Smooth muscle cell (in vitro differentiated cells): Measurements from ENCODE around the gene CCDC106. TPM values are rescaled to one million over a fixed set of nuclear protein-coding genes. Genes with fewer than 3 reads are reported as not detected.

Experiments
- DNase-seq: peaks from one replicate; lab custom pipeline; 2025; ENCODE audit not compliant: unreplicated experiment; lab: John Stamatoyannopoulos, UW
- H2AFZ ChIP-seq: fragments of 200-600 bp; sonication (generic); 2 replicates; pipeline ENCODE4 v1.6.0; 2016; ENCODE audit warnings: antibody characterized with exemption, low read depth, mild to moderate bottlenecking
- H3F3A ChIP-seq: fragments of 200-600 bp; sonication (generic); 2 replicates; pipeline ENCODE4 v1.6.0; 2017; ENCODE audit warnings: antibody characterized with exemption, low read depth
- H3K27ac ChIP-seq: fragments of 200-600 bp; sonication (generic); 2 replicates; pipeline ENCODE4 v1.5.1; 2016; ENCODE audit warnings: low read depth, mild to moderate bottlenecking
- H3K27me3 ChIP-seq: fragments of 200-600 bp; sonication (generic); 2 replicates; pipeline ENCODE4 v1.6.1; 2016; ENCODE audit warnings: low read depth, mild to moderate bottlenecking
- H3K36me3 ChIP-seq: fragments of 200-600 bp; sonication (generic); 2 replicates; pipeline ENCODE4 v1.5.1; 2016; ENCODE audit warnings: low read depth
- H3K4me1 ChIP-seq: fragments of 200-600 bp; sonication (generic); 2 replicates; pipeline ENCODE4 v1.5.1; 2016; ENCODE audit warnings: low read depth
- H3K4me2 ChIP-seq: fragments of 200-600 bp; sonication (generic); 2 replicates; pipeline ENCODE4 v1.6.0; 2016; ENCODE audit warnings: mild to moderate bottlenecking
- H3K4me3 ChIP-seq: fragments of 200-600 bp; sonication (generic); 2 replicates; pipeline ENCODE4 v1.5.1; 2016; ENCODE audit warnings: mild to moderate bottlenecking
- H3K79me2 ChIP-seq: fragments of 200-600 bp; sonication (generic); 2 replicates; pipeline ENCODE4 v1.6.0; 2016; ENCODE audit warnings: low read depth, mild to moderate bottlenecking
- H3K9ac ChIP-seq: fragments of 200-600 bp; sonication (generic); 2 replicates; pipeline ENCODE4 v1.6.0; 2016; ENCODE audit warnings: low read depth
- H3K9me3 ChIP-seq: fragments of 200-600 bp; sonication (generic); replicated peaks from 2 replicates; pipeline ENCODE4 v1.5.1; 2016; ENCODE audit warnings: low read depth
- H4K20me1 ChIP-seq: fragments of 200-600 bp; sonication (generic); 2 replicates; pipeline ENCODE4 v1.6.0; 2016; ENCODE audit warnings: low read depth
- CTCF ChIP-seq: fragments of 200-600 bp; sonication (generic); IDR thresholded peaks from 2 replicates; pipeline ENCODE4 v1.5.1; 2017; ENCODE audit warnings: borderline replicate concordance, mild to moderate bottlenecking, antibody characterized with exemption; ENCODE audit not compliant: insufficient read depth, poor library complexity, severe bottlenecking
- WGBS: methylation state at CpG from one replicate; pipeline ENCODE4 v1.1.7; 2016; ENCODE audit warnings: low lambda C conversion rate; 5-methylcytosine and 5-hydroxymethylcytosine counted together
- polyA plus RNA-seq: library from polyadenylated mRNA; unstranded; fragments of >200 nt; fragmentation: Nextera tagmentation; extraction: Ambion mirVana; gene quantifications from 2 replicates; pipeline ENCODE4 v1.2.1, GENCODE V29; 2016
- total RNA-seq: library from RNA; depleted of rRNA; stranded (reverse); fragments of >200 nt; gene quantifications from 2 replicates; pipeline ENCODE4 v1.2.3, GENCODE V29; 2014

The CCDC106 gene
- total and polyA plus RNA-seq, 2 experiments from 2014 or later = 6.9 to 18.3 TPM

- H3K79me2 ChIP-seq = peaks cover 77% of the 10 kb centered on the region
- no peaks in the 10 kb centered on the region for H3F3A ChIP-seq
- no peak for DNase-seq
- H3K4me1 ChIP-seq = no peaks in the 10 kb centered on the region
- H3K36me3 ChIP-seq = no peaks in the 10 kb centered on the region
- peaks cover 98% of the 10 kb centered on the region for H4K20me1 ChIP-seq
- 96% methylated on average over 22 of the region's 22 CpGs for WGBS
- no peaks in the 10 kb centered on the region for H3K27me3 ChIP-seq
- no peak for TF ChIP-seq CTCF
- H3K27ac ChIP-seq = no peak overlapping the region
- no peak overlapping the region for H3K4me3 ChIP-seq
- no peaks in the 10 kb centered on the region for H3K9me3 ChIP-seq
- H3K9ac ChIP-seq = no peak overlapping the region
- no peak overlapping the region for H2AFZ ChIP-seq
- H3K4me2 ChIP-seq = no peak overlapping the region
Observed at GRCh38 chr19:55683449-55684261, 35.6 kb downstream of the CCDC106 start.

- 98% methylated on average over 52 of the region's 60 CpGs for whole genome bisulfite sequencing
- Histone ChIP-seq H3K9ac (no peak overlapping the region), H4K20me1 (peaks cover 97% of the 10 kb centered on the region), H3K27me3 (no peaks in the 10 kb centered on the region), H3F3A (no peaks in the 10 kb centered on the region), H2AFZ (no peak overlapping the region), H3K4me2 (no peak overlapping the region), H3K36me3 (no peaks in the 10 kb centered on the region), H3K4me3 (no peak overlapping the region), H3K9me3 (no peaks in the 10 kb centered on the region), H3K27ac (no peak overlapping the region), H3K4me1 (no peaks in the 10 kb centered on the region), H3K79me2 (peaks cover 62% of the 10 kb centered on the region)
- TF ChIP-seq CTCF = no peak
- DNase-seq = no peak
Observed at GRCh38 chr19:55684946-55685681, 37.1 kb downstream of the CCDC106 start.

DNA sequence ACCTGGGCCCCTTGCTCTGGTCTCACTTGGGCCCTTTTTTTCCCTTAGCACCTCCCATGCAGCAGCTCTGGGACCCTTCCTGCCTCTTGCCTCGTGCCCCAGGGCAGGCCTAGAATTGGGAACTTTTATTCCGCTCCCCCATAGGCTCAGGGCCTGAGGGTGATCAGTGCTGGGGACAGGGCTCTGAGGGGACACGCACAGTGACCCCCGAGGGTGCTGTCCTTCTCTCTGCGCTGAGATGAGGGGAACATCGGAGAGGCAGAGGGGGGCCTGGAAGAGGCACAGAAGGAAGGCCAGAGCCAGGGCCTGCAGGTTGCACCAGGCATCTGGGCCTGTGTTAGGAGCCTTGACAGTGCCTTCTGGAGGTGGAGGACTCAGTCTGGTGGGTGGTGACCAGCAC is 37.8 kb downstream of the CCDC106 start:
- H3K9me3 ChIP-seq = no peaks in the 10 kb centered on the region
- no peak overlapping the region for H3K27ac ChIP-seq
- no peak overlapping the region for H2AFZ ChIP-seq
- H3K4me2 ChIP-seq = no peak overlapping the region
- no peaks in the 10 kb centered on the region for H3K4me1 ChIP-seq
- no peaks in the 10 kb centered on the region for H3K36me3 ChIP-seq
- H3K9ac ChIP-seq = no peak overlapping the region
- no peak for DNase-seq
- peaks cover 55% of the 10 kb centered on the region for H3K79me2 ChIP-seq
- no peaks in the 10 kb centered on the region for H3F3A ChIP-seq
- no peaks in the 10 kb centered on the region for H3K27me3 ChIP-seq
- TF ChIP-seq CTCF = no peak
- H4K20me1 ChIP-seq = peaks cover 97% of the 10 kb centered on the region
- 98% methylated on average over 6 of the region's 6 CpGs for WGBS
- H3K4me3 ChIP-seq = no peak overlapping the region
